HG02588 (cell line): ENCODE data around the gene IGF1R.

ENCODE experiments used
- ATAC-seq: cut with Tn5 transposase; IDR thresholded peaks from one replicate; pipeline ENCODE4 v1.9.1; 2021; ENCODE audit warnings: mild to moderate bottlenecking, moderate library complexity; ENCODE audit not compliant: unreplicated experiment

Gene IGF1R

DNA sequence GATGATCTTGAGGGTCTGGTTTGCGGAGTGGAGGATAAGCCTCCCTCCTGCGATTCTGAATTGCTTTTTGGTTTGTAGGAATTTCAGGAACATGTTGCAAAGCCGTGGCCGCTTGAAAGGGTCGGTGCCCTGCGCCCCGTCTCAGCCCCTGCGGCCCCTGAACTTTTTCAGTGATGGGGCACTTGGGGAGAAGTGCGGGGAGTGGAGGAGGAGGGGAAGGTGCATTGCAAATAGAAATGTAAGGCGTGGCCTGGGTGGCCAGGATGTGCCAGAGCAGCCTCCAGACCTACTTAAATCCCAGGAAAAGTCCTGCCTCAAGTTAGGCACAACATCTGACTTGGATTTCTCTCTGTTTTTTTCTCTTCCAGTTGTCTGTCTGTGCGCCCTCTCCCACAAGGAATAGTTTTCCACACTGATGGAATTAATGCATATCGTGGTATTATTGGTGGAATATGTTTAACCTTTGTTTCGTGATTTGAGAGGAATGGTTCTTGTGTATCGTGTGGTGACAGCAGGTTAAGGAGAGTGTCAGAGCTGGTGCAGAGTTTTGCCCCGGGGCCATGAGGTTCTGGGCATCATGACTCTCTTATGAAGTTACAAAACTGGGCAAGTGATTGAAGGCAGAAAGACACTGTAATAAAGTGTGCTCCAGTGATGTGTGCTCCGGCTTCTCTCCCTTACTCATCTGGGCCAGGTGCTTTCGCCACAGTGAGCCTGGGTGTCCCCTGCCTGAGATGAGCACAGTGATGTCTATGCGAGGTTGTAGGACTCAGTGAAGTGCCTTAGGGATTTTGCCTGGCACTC lies 205.5 kb downstream of the IGF1R start:
- no peak for ATAC-seq

GRCh38 chr15:98854496-98854895 lies 206.2 kb downstream of the IGF1R start:
- no peak for ATAC-seq

- ATAC-seq: no peak
These were observed 206.9 kb downstream of the IGF1R start for GRCh38 chr15:98855067-98855814.

GRCh38 chr15:98855815-98856531 lies 207.6 kb downstream of the IGF1R start:
- ATAC-seq: no peak

DNA sequence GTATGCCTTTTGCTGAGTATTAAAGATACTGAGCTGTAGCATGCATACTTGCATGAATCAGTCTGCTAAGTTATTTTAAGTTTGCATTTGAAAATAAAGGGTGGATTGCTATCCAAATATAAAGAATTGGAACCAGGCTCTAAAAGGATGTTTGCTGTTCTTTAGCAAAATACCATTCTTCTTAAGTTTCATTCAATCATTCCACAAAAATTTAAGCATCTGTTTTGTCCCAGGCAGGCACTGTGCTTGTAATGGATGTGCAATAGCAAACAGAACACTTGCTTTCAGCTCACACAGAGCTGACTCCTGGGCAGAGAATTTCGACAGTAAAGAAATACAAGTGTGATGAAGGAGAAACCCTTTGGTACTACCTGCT lies 208.2 kb downstream of the IGF1R start:
- ATAC-seq: no peak

DNA sequence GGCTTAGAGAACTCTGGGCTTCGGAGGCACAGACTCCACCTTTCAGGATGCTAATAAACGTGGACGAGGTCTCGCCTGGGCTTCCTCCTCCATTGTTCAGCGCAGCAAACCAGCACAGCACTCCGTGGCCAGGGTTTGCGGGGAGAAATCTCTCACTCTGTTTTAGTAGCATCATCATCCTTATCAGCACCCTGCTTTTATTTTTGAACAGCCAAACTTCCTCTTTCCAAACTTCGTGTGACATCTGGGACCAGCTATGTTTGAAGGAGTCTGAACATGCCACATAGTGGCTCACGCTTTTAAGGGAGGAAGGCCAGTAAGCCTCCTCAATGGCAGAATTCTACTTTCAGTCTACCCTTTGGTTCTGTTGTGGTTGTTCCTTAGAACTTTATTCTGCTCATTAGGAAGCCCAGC lies 210.3 kb downstream of the IGF1R start:
- ATAC-seq: no peak

DNA sequence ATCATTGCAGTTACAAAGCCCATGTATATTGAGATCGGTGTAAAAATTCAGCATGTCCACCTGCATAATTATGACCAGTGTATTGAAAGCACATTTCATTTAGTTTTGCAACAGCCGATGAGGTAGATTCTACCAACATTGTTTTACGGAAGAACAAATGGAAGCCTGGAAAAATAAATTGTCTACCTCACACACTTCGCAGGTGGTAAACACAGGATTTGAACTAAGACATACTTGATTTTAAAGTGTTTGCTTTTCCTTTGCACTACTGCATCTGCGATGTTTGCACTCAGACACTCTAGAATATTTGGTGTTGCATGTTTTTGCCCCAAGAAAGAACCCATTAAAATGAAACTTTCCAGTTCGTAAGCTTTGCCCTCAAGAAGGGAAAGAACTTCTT lies 210.8 kb downstream of the IGF1R start:
- no peak for ATAC-seq

DNA sequence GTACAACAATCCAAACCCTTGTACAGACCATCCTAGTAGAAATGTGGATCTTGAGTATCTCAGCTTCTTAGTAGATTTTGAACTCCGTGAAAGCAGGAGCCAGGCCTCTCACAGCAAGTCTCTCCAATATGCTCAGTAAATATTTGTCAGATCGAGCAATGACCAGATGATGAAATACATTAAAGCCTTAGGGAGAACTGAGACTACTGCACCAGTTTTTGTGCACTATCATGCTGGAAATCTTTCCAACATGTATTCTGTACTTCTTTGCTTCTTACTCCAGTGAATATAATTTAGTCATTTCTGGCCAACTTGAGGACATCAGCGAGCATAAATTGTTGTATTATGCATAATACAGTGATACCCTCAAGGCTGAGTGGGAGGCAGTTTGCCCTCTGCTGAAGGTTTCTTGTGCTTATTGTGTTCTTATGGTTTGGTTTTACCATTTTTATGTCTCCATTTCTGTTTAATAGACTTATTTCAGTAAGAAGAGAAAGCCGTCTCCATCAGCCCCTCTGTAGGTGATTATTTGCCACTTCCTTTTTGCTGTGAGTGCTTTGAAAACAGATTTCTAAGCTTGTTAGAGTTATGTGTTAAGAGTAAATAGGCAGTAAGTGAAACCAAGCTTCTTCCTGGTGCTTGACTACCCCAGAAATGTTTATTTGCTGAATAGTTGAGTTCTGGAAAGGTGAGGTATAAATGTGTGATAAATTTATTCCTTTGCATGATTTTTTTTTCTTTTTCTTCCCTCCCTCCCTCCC lies 212.1 kb downstream of the IGF1R start:
- ATAC-seq: no peak

GRCh38 chr15:98861188-98861587 lies 212.8 kb downstream of the IGF1R start:
- no peak for ATAC-seq

DNA sequence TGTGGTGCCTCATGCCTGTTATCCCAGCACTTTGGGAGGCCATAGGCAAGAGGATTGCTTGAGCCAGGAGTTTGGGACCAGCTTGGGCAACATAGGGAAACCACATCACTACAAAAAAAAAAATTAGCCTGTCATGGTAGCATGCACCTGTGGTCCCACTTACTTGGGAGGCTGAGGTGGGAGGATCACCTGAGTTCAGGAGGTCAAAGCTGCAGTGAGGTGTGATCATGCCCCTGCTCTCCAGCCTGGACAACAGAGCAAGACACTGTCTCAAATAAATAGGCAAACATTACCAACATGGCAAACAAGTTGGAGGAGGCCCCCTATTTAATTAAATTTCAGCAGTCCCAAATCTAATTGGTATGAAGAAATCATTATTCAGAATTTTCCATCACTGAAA lies 215.6 kb downstream of the IGF1R start:
- no peak for ATAC-seq

DNA sequence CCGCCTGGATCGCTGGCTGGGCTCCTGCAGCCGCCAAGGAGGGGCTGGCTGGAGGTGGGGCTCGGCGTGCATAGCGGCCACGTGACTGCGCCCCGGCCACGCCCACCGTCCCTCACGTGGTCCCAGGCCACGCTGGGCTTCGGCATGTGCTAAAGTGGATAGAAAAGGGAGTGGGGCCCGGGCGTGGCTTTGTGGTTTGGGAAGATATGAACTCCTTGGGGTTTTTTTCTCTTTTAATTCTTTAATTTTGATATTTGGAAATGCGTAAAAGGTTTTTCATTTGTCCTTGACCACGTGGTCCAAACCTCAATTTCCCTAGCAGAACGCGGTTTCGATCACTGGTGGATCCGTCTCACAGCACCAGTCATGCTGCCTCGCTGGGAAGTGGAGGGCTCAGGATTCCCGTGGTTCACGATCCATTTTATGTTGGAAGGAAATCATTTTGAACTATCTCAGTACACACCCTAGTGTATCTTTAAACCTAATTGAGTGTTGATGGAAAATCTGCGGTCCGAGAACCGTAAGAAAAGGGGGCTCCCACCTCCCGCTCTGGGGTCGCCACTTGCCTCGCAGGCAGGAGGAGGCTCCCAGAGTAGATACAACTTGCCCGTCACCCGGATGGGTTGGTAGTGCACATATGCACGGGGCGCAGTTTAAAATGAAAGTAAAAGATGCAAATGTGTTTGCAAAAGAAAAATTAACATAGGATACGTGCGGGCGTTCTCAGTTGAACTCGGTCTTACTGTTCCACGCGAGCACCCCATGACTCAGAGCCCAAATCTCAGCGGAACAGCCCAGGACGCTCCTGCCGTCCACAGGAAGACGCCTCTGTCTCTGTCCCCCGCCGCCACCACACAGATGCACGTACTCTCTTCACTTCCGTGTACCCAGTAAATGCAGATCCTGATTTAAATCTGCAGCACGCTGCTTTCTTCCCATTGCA lies 217.3 kb downstream of the IGF1R start:
- ATAC-seq: peak; percentile 91

DNA sequence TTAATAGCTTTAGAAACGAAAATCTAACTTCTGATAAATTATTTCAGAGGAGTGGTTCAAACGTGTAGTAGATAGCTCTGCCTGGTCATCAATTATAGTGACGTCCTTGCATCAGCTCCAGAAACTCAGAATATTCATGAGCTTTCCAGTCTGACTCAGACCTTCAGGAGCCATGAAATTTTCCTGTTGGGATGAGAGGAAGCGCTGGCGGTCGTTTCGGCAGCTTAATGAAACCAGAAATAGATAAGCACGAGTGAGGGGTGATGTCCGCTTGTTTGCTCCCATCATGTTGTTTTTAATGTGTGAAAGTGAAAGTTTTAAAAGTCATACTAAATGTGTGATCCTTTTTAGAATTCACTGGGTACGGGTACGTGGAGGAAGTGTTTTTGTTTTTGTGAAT lies 218.2 kb downstream of the IGF1R start:
- no peak for ATAC-seq

DNA sequence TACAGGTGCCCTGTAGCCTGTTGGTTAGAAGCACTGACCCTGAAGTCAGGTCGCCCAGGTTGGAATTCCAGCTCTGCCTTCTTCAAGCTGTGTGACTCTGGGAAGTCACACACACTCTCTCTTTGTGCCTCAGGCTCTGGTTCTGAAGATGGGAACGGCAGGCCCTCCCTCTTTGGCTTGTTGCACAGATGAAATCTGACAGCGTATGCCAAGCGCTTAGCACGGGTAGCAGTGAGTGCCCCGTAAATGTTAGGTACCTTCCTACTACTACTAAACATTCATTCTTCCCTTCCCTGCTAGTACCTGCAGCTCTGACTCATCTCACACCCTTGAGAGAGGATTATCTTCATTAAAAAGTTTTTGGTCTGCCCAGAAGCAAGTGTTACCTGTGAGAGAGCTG lies 220.2 kb downstream of the IGF1R start:
- ATAC-seq: no peak

- ATAC-seq: no peak
These were observed 222.4 kb downstream of the IGF1R start for GRCh38 chr15:98870788-98871187.

- ATAC-seq: no peak
These were observed 224.4 kb downstream of the IGF1R start for GRCh38 chr15:98872774-98873173.

DNA sequence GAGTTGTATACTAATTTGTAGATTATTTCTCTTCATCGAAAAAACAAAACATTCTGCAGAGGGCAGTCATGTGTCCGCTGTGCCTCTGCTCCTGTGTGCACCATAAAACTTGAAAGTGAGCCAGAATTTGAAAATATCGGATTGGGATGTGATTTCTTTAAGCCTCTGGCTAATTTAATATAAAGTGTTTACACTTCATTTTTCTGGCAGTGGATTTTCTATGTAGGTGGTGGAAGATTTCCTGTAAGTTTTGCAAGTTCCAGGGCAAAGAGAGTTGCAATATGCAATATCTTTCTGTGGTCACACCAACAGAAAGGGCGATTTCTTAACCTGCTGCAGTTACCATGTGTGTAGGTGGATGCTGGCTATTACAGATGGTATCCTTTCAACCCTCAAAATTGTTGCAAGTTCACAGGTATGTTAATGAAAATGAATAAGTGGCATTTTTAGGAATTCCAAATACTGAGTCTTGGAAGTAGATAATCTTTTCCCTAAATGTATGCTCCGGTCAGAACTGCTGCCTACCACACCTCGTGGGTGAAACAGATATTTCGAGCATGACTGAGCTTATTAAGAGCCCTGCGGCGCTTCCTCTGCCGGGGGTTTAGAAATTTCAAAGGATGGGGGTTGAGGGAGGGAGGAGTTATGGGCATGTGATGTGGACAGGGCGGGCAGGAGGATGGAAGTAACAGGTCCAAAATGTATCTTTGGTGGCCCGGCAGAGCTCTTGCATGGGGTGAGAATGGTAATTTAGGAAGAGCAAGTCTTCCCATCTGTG lies 225.3 kb downstream of the IGF1R start:
- peak; percentile 54 for ATAC-seq

GRCh38 chr15:98874370-98874769 lies 226.0 kb downstream of the IGF1R start:
- ATAC-seq: no peak

GRCh38 chr15:98874773-98875172 lies 226.4 kb downstream of the IGF1R start:
- no peak for ATAC-seq

DNA sequence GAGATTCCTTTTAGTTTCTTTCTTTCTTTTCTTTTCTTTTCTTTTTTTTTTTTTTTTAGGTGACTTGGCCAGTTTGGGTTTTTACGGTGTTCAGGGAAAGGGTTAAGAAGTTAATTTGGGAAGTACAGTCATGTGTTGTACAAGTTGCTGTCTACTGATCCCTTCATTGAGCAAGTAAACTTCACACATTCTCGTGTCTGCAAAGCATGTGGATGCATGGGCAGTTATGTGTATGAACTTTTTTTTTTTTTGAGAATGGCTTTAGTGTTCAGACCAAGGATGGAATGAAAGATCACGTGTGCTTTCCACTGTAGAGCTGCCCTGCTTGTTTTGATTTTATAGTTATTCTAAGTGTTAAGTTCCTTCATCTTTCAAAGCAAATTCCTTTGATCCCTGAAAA lies 227.0 kb downstream of the IGF1R start:
- ATAC-seq: no peak
